GM10248 (cell line): ENCODE measurements around the gene EXOC3L2.

Experiments
- CTCF ChIA-PET: fragments of 300-600 bp; sonication (Branson Sonifier 250); formaldehyde crosslinking; extraction: SDS; loops from one replicate; lab custom pipeline; 2021; ENCODE audit warnings: antibody characterized with exemption; lab: Yijun Ruan, JAX
- POLR2A ChIA-PET: fragments of 350-650 bp; sonication (Branson Sonifier 250); formaldehyde crosslinking; extraction: SDS; loops from one replicate; lab custom pipeline; 2020; ENCODE audit warnings: antibody characterized with exemption; lab: Yijun Ruan, JAX
- DNase-seq: peaks from one replicate; pipeline ENCODE4 v3.0.0; 2012; ENCODE audit errors: extremely low spot score
- CTCF ChIP-seq: IDR thresholded peaks from 2 replicates; pipeline ENCODE4 v1.5.1; 2012; ENCODE audit warnings: mild to moderate bottlenecking, low read depth; ENCODE audit errors: extremely low read depth, missing control alignments, control extremely low read depth

Gene EXOC3L2

GRCh38 chr19:45251452-45252354 lies 6.5 kb upstream of the EXOC3L2 start:
- no peak for TF ChIP-seq CTCF
- peak; percentile 70 for DNase-seq
- CTCF ChIA-PET: no interaction called here
- POLR2A ChIA-PET: interaction anchor here (0.6 kb wide), 1 partner anchor 120 kb away, joined by 4 read pairs; no protein-coding TSS in a partner anchor

GRCh38 chr19:45250832-45251451 lies 5.7 kb upstream of the EXOC3L2 start, which contains the start of gene MARK4:
TSS of gene MARK4 (plus strand) at chr19:45251271. CDS start at chr19:45251589, 318 bp downstream.
- POLR2A ChIA-PET: interaction anchor here (0.6 kb wide), 1 partner anchor 120 kb away, joined by 4 read pairs; no protein-coding TSS in a partner anchor
- no peak for TF ChIP-seq CTCF
- CTCF ChIA-PET: no interaction called here
- peak; percentile 97 for DNase-seq

GRCh38 chr19:45250216-45250831 lies 5.1 kb upstream of the EXOC3L2 start:
- TF ChIP-seq CTCF: no peak
- POLR2A ChIA-PET: no interaction called here
- CTCF ChIA-PET: interaction anchor here (0.9 to 2.5 kb wide), 5 partner anchors 9 to 346 kb away, joined by 3 to 8 read pairs (median 4); partner anchors contain the start of genes BLOC1S3 and TRAPPC6A
- no peak for DNase-seq

- TF ChIP-seq CTCF: no peak
- POLR2A ChIA-PET: interaction anchor here (0.5 kb wide), 1 partner anchor 287 kb away, joined by 7 read pairs; no protein-coding TSS in a partner anchor
- CTCF ChIA-PET: interaction anchor here (0.6 to 2.5 kb wide), 12 partner anchors 9 to 345 kb away, joined by 3 to 8 read pairs (median 3); partner anchors contain the start of genes BLOC1S3 and TRAPPC6A
- no peak for DNase-seq
Observed at GRCh38 chr19:45249261-45250033, 4.2 kb upstream of the EXOC3L2 start.

GRCh38 chr19:45247136-45247535 lies 1.9 kb upstream of the EXOC3L2 start:
- TF ChIP-seq CTCF: no peak
- no peak for DNase-seq
- POLR2A ChIA-PET: no interaction called here
- CTCF ChIA-PET: interaction anchor here (1.5 kb wide), 1 partner anchor 92 kb away, joined by 5 read pairs; no protein-coding TSS in a partner anchor
